Measurements from ENCODE around the gene KCNQ1OT1.

The KCNQ1OT1 gene

DNA sequence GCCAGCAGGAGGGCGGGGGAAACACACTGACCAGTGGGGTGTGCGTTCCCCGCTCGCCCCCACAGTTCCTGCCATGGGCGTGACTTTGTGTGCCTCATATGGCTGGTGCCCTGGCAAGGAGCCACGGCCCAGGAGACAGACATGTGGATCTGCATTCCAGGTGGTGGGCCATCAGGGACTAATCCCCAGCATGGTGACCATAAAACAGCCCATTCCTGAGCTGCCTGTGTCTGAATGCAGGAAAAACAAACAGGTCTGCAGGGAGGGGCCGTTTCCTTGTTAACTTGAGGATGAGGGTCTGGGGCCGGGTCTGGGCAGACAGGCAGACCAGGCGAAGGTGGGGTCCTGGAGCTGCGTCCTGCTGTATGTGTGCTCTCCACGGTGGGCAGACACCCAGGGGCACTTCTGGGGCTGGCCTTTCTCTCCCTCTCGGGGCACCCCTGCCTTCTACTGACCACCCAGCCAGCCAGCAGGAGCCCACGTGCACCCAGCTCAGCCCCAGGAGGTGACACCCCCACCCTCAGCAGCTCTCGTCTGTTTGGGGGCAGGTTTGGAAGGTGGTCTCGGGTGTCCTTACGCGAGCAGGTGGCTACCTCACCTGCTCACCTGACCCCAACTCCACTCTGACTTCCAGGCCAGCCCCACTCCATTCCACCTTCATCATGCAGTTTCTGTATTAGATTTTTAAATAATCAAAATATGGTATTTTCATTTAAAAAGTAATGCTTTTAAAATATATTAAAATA is 120.3 kb downstream of the KCNQ1OT1 start:
- no peak for DNase-seq

DNA sequence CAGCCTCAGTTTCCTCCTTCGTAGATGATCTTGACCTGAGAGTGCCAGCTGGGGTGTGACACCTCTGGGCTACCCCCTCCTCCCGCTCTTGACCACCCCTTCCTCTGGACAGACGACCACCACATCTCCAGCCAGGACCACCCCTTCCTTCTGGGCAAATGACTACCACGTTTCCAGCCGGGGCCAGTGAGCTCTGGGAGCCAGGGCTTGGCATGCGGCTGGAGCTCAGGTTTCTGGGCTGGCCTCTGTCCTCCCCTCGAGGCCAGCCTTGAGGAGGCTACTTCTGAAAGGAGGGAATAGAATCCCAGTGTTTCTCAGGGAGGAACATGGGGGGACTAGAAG is 120.9 kb downstream of the KCNQ1OT1 start:
- DNase-seq: no peak

DNA sequence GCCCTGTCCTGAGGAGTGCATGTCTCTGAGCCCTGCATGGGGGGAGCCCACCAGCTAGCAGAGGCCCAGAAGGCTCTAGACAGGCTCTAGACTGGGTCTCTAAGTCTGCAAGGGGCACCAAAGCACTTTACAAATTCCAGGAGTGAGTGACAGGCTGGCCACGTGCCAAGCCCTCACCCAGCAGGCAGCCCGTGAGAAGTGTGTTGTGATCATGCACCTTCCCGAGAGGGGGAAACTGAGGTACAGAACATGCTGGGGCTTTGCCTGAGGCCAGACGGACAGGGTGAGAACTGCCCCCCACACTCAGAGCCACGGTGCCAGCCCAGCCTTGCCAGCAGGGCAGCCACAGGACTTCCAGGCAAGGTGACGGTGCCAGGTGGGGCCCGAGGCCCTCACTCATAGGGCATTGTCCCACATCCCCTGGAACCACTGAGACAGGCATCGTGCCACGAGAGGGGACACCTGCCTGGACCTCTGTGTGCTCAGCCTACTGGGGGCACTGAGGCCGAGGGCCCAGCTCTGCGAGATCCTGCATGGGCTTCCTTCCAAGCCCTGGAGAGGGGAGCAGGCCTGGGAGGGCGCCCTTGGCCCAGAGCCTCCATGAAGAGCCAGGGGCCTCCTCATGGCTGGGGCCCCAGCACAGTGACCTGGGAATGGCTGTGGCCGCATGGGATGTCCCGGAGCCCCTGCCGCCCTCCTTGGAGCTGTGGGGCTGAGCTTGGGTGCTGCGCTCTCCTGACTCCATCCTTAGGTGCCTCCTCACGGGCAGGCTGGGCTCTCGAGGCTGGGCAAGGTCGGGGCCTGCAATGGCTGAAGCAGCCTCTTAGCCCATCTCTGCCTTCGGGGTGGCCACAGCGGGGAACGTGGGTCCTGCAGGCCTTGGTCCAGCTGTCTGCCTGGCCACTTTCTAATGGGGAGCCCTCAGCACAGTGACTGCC is 121.5 kb downstream of the KCNQ1OT1 start:
- no peak for DNase-seq

DNA sequence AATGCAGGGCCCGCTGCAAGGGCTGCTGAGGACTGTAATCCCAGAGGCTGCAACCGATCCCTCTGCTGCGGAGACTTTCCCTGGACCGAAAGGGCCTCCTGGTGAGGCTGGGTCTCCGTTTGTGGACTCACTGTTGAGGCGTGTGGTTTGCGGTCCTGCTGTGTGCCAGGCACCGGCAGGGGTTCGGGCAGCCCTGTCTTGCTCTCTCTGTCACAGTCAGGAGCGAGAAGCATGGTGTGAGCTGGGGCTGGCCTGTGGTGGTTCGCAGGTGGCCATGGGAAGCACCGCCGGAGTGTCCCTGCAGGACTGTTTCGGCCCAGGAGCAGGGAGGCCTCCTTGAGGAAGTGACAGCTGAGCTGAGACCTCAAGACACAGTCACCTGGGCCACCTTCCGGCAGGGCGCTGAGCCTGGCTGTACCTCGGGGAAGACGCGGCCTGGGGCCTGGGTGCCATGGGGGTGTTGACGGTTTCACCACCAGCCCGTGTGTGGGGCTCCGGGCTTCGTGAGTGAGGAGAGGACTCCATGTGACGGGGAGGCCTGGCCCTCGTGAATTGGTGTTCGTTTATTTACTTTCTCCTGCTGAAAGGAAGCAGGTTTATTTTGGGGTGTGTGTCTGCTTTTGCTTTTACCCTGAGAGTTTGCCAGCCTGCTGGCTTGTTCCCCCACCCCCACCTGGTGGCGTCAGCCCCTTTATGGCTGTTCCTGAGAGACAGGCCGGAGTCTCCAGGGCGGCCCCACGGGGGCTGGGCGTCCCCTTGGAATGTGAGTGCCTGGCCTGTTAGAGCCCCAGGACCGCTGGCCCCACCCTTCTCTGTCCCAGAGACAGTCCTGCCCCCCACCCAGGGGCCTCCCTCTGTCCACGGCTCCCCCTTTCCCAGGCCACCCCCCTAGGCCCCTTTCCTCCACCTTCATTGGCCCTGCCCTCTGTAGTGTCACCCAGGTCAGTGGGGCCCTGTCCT is 122.5 kb downstream of the KCNQ1OT1 start:
- no peak for DNase-seq

DNA sequence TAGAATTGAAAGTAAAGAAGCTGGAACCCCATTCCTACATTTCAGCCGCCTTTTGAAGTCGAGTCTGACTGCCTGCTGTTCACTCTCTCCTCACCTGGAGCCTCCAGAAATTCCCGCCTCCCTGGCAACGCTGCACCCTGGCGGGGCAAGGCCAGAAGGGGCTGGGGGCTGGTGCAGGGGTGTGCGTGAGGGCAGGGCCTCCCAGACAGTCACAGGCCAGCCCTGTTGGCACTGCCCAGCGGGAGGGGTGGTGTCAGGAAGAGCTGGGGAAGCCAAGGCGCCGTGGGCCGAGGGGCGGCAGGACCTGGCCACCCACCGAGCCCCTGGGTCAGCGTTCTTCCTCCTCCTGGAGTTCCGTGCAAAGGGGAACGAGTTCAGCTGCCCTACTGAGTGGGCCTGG is 123.2 kb downstream of the KCNQ1OT1 start:
- no peak for DNase-seq

DNA sequence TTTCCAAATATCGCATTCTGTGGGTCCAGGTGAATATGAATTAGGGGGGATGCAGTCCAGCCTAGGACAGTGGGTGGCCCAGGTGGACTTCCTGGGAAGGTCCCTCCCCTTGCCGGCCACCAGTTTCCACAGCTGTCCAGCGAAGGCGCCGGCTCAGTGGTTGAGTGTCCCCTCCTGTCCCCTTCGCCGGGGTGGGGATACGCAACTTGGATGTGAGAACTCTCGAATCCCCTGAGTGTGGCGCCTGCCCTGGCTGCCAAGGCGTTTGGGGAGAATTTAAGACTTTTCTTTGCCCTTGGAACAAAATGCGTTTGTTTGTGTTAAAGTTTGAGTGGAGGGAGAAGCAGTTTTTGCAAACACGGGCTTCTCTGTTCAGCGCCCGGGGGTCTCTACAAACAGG is 123.7 kb downstream of the KCNQ1OT1 start:
- DNase-seq: no peak

DNA sequence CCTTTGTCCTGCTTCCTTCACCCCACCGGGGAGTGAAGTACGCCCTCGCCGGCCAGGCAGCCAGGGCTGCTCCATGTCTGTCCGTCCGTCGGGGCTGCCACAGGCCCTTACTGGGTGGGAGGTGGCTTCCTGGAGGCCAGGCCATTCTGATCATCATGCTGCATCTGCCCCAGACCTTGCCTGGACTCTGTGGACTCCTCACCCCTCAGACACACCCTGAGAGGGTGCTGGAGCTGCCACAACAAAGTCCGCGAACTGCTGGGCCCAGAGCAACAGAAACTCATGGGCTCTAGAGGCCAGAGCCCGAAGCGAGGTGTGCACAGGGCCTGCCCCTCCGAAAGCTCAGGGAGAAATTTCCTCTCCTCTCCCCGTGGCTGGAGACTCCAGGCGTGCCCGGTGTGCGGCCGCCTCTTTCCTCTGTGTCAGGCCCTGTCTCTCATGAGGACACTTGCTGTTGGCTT is 124.2 kb downstream of the KCNQ1OT1 start:
- DNase-seq: no peak

DNA sequence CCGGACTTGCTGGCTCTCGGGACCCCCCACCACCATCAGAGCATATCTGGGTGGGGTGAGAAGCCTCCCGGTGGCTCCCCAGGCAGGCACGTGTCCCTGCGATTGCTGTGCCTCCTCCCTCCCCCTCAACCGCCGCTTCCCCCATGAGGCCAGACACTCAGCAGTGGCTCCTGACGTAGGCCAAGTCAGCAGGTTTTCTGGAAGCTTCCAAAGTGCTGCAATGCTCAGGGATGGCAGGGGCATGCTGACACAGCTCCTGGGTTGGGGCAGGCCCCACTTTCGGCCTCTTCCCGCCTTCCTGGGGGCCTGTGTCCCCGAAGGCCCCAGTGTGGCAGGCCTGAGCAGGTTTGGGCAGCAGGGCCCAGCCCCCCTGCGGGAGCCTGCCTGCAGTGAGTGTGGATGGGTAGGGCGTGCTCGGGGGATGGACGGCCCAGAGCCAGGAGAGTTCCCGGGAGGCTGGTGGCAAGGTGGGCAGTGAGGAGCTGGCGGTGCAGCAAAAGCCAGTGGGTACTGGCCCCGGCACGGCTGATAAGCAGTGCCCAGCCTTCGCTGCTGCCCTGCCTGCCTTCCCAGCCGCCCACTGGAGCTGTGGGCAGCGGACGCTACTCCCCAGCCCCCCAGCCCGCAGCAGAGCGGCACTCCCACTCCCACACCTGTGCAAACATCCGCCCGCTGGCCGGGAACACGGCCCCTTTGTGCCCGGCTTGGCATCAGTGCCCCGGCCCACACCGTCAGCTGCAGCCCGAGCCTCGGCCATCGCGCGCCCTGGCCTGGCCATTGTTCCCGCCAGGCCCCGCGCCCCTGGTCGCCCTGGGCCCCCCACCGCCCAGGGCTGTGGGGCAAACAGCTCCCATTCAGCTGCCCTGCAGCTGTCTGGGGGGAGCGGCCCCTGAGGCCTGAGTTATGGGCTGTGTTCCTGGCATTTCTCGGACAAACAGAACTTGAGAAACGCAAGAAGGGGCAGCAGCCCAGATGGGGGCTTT is 125.0 kb downstream of the KCNQ1OT1 start:
- no peak for DNase-seq

DNA sequence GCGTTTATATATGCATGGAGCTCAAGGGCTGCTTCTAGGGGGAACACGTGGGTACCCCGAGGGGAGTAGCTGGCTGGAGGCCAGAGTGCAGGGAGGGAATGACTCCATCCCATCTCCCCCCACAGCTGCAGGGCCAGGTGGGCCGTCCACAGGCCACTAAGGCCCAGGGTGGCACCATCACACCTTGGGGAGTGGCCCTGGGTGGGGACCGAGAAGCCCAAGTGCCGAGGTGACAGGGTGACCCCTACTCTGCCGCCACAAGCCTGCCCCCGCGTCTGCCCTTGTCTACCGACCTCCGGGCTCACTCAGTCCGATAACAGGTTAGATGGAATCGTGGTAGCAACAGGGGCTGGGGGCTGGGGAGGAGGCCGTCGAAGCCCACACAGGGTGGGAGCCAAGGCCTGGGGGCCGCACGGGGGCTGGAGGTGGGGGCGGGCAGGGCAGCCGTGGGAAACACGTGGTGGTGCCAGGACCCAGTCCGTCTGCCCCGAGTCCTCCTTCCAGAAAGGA is 125.7 kb downstream of the KCNQ1OT1 start:
- DNase-seq: no peak

DNA sequence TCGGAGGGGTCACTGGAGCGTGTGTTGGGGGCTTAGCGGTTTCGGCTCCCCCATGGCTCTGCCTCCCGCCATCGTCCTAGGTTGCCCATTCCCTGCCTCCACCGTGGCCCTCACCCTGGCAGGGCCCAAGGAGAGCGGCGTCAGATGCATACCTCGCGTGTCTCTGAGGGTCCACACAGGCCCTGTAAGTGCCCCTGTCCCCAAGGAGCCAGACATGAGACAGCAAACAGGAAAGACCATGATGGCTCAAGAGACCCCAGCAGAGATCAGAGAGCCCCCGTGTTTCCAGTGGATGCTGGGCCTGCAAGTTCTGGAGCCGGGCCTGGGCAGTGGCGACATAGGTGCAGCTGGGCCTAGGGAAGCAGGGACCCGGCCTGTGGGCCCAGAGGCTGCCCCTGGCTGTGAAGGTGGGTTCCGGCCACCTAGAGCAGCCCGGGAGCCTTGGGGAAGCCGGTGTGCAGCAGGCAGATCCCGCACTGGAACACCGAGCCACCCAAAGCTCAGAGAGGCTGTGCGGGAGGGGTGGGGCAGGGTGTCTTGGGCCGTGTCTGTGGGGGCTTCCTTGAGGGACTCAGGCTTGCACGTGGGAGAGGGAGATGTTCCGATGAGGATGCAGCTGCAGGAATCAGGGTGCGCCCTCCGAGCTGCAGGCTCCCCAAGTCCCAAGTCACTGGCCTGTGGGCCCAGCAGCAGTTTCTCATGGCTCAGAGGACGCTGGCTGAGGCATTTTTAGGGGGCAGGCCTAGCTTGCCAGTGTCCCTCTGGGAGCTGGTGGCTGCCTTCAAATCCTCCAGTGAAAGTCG is 126.4 kb downstream of the KCNQ1OT1 start:
- no peak for DNase-seq

DNA sequence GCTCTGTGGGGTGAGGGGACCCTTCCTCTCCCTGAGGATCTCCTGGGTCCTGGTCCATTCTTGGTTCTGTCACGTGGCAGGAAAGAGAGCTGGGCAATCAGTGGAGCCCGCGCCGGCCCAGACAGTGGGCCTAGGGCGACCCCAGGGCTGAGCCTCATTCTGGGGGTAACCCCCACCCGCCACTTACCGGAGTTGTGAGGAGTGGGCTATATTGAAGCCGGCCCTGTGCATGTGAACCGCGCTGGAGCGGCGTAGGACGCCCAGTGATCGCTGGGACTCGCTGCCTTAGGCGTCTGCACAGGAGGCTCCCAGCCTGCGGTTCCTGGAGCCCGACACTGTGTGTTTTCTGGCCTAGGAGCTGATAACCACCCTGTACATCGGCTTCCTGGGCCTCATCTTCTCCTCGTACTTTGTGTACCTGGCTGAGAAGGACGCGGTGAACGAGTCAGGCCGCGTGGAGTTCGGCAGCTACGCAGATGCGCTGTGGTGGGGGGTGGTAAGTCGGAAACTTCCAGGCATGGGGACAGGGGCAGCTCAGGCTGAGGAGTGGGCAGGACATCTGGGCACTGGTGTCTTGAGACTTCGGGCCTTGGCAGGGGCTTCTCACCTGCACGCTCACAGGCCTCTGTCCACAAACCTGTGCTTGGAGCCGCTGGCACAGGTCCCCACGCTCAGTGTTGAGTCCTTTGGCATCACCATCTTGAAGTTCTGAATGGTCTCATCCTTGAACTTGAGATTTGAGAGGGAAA is 127.1 kb downstream of the KCNQ1OT1 start:
- DNase-seq: no peak

DNA sequence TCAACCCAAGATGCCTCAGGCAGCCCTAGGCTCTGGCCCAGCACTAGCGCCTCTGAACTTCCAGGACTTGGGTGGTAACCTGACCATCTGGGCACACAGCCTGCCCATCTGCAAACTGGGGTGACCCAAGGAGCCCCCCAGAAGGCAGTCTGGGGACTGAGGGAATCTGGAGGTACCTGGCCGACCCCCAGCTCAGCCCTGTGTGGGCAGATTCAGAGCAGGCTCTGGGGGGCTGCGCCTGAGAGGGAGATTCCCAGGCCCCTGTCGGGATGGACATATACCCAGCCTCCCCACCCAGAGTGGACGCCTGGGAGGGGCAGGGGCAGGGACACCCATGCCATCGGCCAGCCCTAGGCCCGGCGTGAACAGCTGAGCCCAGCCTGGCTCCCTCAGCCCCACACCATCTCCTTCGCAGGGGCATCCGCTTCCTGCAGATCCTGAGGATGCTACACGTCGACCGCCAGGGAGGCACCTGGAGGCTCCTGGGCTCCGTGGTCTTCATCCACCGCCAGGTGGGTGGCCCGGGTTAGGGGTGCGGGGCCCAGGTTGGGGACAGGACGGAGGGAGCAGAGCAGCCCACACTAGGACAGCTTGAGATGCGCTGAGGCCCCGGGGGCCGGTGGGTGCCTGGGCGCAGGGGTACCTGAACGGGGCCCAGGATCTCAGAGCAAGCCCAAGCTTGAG is 128.1 kb downstream of the KCNQ1OT1 start:
- no peak for DNase-seq

DNA sequence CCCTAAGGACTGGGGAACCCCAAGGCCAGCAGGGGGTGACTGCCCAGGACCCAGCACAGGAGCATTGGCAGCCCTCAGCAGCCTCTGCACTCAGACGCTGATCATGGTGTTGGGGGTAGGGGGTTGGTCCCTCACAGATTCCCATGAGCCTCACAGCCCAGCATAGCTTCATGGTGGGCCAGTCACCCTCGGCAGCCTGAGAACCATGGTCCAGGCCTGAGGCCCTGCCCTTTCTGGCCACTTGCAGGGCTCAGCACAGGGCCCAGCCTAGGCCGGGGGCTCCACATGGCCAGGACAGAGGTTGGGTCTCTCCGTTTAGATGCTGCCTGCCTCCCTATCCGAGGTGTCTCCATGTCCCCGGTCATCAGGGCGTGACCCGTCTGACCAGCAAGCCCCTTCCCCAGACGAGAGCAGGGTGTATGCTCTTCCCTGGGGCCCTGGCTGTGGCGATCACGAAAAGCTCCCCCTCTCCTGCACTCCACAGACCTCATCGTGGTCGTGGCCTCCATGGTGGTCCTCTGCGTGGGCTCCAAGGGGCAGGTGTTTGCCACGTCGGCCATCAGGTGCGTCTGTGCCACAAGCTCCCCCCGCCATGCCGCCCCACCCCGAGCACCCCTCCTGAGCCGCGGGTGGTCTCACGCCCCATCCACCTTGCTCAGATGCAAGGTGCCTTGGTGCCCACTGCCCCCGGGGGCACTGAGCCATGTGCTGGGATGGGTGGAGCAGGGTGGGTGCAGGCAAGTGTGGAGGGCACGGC is 128.8 kb downstream of the KCNQ1OT1 start:
- no peak for DNase-seq

DNA sequence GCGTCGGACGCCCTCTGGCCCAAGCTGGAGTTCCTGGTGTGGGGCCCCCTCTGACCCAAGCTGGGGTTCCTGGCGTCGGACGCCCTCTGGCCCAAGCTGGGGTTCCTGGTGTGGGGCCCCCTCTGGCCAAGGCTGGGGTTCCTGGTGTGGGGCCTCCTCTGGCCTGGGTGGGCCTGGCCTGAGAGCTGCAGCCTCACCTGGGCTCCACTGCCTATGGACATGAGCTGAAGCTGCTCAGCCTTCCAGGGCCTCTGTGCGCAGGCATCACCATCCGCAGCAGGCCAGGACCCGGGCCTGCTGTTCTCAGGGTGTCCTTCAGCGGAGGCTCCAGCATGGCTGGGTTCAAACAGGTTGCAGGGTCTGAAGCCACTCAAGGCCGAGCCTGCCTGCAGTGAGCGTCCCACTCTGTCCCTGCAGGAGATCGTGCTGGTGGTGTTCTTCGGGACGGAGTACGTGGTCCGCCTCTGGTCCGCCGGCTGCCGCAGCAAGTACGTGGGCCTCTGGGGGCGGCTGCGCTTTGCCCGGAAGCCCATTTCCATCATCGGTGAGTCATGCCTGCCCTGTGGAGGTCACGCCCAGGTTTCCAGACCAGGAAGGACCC is 129.5 kb downstream of the KCNQ1OT1 start:
- no peak for DNase-seq

DNA sequence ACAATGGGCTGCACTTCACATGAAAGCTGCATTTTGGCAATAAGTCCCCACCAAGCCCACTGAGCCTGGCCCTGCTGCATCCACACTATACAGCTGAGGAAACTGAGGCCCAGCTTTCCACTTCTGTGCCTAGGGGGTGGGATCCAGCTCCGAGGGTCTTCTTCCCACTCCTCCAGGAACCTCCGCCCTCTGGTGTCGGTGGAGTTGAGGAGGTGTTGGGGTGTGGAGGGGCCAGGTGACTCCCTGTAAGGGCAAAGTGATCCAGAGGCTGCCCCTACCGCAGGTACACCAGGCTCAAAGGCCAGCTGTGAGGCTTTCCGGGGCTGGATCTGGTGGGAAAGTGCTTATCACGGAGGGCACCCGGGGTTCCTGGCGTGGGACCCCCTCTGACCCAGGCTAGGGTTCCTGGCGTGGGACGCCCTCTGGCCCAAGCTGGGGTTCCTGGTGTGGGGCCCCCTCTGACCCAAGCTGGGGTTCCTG is 130.0 kb downstream of the KCNQ1OT1 start:
- DNase-seq: no peak

DNA sequence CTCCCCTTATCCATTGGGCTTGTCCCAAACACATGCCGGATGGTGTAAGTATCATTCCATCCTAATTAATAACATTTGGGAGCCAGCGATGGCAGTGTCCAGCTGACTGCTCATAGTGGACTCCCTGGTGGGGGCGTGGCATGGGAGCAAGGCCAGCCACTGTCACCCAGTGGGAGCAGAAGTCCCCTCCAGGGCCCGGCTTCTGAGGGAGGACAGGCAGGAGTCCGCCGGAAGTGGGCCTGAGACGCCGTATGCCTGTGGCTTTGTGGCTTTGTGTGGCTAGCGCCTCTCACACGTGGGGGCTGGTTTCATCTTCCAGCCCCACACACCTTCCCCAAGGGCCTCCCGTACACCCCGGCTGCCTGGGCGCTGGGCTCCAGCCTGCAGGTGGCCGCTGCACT is 130.5 kb downstream of the KCNQ1OT1 start:
- no peak for DNase-seq

DNA sequence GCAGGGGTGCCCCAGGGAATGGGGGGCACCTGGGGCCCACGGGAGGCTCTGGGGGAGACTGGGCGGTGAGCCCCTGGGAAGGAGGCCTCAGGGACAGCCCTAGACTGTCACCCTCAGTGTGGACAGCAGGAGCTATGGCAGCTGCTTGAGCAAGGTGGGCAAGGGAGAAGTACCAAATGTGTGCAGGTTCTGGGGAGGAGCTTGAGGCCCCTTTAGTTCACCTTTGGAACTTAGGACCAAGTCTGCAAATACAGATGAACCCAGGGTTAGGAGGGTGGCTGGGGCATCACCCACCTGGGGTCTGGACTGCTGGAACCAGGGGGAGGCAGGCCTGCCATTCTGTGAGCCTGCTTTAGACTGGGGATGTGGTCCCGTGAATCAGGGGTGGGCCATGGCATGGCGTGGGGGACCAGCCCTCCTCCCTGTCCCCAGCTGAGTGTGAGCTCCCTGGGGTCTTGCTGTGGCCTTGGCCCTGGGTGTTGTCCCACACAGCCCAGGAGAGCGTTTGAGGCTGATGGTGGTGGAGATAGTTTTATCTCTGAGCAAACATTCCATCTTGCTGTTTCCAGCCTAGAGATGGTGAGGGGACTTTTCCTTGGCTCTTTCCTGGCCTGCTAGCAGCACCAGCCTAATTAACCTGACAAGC is 132.6 kb downstream of the KCNQ1OT1 start:
- DNase-seq: no peak
